HG03060 (cell line): ENCODE data around the gene SIDT2.
A peak's percentile ranks its signal among the peaks of the same experiment; 100 is the strongest.
"Not testable (repeated sequence)": the region's sequence is repeated elsewhere in the genome, so short reads cannot be mapped to it uniquely, and the experiment has no call there.

ENCODE experiments used
- ATAC-seq: cut with Tn5 transposase; IDR thresholded peaks from one replicate; pipeline ENCODE4 v1.9.1; 2021; ENCODE audit warnings: low read depth, moderate number of reproducible peaks; ENCODE audit not compliant: unreplicated experiment

SIDT2 gene

GRCh38 chr11:117178210-117179034 is at the start of gene SIDT2:
SIDT2 (plus strand) TSS chr11:117178743; CDS start chr11:117179264, 521 bp downstream.
- peak; percentile 71 for ATAC-seq

- ATAC-seq, result not testable (repeated sequence)
These were observed 48.1 kb upstream of the SIDT2 start for GRCh38 chr11:117130396-117130795.

DNA sequence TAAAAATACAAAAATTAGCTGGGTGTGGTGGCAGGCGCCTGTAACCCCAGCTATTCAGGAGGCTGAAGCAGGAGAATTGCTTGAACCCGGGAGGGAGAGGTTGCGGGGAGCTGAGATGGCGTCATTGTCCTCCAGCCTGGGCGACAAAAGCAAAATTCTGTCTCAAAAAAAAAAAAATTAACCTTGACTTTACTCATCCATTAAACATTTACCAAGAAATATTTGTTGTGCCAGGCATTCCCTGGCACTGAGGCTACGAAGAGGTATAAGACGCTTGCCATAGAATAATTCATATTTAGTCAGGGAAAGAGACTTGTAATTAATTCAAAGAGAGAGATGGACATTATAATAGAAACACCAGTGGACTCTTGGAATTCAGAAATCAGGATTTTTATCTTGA is 47.7 kb upstream of the SIDT2 start:
- no peak for ATAC-seq

DNA sequence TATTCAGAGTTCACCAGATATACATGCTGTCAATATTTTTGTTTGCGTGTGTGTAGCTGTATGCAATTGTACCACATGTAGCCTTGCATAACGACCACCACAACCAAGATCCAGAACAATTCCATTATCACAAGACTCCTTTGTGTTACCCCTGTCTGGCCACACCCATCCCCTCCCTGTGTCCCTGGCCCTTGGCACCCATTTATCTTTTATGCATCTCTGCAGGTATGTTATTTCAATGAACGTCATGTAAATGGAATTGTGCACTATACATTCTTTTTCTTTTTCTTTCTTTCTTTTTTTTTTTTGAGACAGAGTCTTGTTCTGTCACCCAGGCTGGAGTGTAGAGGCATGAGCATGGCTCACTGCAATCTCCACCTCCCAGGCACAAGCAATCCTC is 44.1 kb upstream of the SIDT2 start:
- no peak for ATAC-seq

- not testable (repeated sequence) for ATAC-seq
These were observed 43.6 kb upstream of the SIDT2 start for GRCh38 chr11:117134979-117135378.

GRCh38 chr11:117137223-117138086 is 41.1 kb upstream of the SIDT2 start:
- not testable (repeated sequence) for ATAC-seq

GRCh38 chr11:117143390-117143789 is 35.2 kb upstream of the SIDT2 start:
- ATAC-seq, result no peak

DNA sequence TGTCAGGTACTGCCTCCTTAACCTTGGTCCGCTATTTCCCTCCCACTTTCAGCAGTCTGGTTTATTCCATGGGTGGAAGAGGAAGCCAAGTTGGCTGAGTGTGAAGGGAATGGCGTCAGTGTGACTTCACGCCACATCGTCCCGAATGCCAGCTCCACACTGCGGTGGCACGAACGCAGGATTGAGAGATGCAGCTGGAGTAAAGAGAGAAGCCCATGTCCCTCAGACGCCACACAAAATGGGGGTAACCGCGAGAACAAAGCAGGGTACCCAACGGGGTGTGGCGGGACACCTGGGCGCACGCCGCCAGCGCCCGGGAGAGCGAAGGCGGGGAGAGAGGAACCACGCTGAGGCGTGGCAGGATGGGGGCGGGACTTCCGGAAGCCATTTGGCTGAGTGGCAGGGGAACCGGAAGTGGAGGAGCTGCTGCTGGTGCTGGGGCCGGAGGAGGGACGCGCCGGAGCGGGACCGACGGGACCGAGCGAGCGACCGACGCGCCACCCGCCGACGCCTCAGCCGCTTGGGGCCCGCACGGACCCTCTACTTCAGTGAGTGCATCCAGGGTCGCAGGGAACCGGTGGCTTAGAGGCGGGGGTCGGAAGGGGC is 34.6 kb upstream of the SIDT2 start, which contains the start of gene PAFAH1B2:
PAFAH1B2 (plus strand) TSS at position 417 of the 606 bp plus-strand sequence. CDS start 8,161 bp downstream, outside the sequence.
- ATAC-seq, result peak; percentile 88

GRCh38 chr11:117144477-117145392 is 33.8 kb upstream of the SIDT2 start:
- peak; percentile 27 for ATAC-seq

- no peak for ATAC-seq
These were observed 33.2 kb upstream of the SIDT2 start for GRCh38 chr11:117145393-117145761.

DNA sequence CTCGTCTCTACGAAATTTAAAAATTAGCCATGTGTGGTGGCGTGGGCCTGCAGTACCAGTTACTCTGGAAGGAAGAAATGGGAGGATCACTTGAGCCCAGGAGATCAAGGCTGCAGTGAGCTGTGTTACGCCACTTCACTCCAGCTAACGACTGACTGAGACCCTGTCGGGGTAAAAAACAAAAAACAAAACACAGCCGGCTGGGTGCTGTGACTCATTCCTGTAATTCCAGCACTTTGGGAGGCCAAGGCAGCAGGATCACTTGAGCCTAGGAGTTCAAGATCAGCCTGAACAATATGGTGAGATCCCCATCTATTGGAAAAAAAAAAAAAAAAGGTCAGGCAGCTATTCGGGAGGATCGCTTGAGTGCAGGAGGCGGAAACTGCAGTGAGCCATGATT is 32.0 kb upstream of the SIDT2 start:
- no peak for ATAC-seq

DNA sequence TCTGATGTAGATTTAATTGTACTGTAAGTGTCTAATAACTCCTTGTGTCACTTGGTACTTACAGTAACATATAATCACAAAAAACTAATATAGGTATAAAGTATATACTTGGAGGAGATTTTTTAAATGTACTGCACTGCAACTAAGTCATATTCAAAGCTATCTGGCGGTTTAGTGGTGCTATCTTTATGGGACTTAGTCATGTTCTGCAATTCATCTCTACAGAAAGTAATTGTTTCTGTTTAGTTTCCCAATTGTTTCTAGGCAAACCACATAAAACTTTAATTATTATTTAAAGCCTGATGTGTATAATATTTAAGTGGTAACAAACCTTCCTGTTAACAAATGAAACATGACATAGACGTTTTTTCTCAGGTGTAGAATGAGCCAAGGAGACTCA is 26.5 kb upstream of the SIDT2 start:
- no peak for ATAC-seq

GRCh38 chr11:117154468-117154867 is 24.1 kb upstream of the SIDT2 start:
- ATAC-seq, result no peak

- ATAC-seq, result no peak
These were observed 21.0 kb upstream of the SIDT2 start for GRCh38 chr11:117157507-117157906.

DNA sequence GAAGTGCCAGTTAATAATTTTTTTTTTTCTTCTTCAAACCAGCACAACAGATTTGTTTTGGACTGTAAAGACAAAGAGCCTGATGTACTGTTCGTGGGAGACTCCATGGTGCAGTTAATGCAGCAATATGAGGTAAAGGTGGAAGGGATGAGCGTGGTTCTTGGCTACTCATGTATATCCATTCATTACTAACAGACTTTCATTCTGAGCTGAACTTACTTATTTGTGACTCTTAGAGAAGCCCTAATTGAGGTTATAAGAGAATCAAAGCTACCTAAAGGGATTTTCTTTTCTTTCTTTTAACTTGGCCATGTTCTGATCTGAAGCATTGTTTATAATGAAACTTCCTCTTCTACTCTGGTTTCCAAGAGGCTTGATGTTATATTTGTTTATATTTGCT is 18.7 kb upstream of the SIDT2 start:
- no peak for ATAC-seq

DNA sequence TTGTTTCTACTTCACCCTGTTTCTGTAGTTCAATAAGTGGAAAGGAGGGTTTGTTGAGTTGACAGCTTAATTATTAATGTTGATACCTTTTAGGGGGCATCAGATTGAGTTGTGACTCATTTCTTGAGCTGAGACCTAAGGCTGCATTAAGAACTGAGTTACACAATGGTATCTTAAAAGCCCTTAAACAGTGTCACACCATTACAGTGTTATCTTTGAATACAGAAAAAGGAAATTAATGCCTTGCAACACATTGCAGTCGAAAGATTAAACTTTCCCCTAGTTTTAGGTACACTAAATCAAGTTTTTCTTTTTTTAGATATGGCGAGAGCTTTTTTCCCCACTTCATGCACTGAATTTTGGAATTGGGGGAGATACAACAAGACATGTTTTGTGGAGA is 17.7 kb upstream of the SIDT2 start:
- no peak for ATAC-seq

DNA sequence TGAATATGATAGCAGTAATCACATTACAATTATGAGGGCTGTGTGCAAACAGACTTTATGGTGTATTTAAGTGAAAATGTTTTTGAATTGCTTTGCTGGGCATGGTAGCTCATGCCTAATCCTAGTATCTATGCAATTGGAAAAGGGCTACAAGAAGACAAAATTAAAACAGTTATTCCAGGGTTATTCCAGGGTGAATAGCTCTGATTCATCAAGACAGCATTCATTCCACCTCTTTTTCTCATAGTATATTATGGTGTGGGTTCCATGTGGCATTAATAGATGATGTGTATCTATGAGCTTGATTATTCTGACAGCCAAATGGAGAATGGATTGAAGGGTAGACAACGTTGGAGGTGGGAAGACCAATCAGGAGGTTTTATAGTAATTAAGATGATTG is 12.1 kb upstream of the SIDT2 start:
- ATAC-seq, result no peak

DNA sequence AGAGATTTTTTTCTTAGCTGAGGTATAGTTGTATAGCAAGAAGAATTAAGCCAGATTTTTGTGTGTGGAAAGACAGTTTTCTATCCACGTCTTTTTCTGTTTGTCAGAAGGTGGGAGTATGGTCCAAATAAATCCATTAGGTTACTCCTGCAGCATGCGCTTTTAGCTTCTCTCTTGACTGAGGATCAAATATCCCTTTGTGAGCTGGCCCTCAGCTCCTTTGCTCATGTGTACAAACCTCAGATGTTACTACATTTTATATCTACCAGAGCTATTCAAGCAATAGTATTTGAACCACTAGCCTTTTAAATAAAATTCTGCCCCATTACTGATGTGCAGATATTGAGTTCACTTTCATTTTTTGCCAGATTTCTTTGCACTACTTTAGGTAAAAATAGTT is 8.8 kb upstream of the SIDT2 start:
- no peak for ATAC-seq

DNA sequence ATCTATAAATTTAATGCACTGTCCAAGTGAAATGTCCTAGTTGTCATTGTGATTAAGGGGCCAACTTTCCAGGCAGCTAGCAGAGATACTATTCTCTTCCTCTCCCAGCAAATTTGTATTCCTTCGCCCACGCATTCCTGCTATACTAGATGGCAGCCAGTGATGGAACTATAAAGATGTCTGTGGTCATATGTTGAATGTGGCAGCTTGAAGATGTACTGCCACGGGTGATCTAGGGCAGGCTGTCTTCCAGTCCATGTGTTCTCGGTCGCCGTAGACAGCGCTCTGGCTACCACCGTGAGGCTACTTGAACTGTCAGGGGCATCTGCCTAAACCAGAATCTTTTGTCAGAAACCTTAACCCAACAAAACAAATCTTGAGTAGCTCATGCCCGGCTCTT is 8.3 kb upstream of the SIDT2 start:
- ATAC-seq, result no peak

DNA sequence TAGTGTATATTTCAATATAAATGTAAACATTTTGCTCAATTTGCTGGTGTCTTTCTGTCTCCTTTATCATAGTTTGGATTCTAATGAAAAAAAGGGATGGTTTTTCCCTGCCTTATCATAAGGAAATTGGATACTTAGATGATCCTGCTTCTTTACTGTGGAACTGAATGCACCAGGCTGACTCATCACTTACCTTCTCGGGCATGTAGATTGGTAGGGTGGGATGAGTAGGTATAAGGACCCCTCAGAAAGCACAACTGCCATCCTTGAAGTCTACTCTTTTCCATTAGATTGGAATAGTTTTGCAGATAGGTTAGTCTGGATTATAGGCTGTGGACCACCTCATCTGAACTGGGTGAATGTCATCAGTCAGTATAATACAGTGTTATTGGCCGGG is 7.5 kb upstream of the SIDT2 start:
- no peak for ATAC-seq
